OCI-M2 (cell line): ENCODE data around the gene WRNIP1.

ENCODE experiments used
- DNase-seq: peaks from one replicate; lab custom pipeline; 2025; ENCODE audit not compliant: unreplicated experiment; lab: John Stamatoyannopoulos, UW

The WRNIP1 gene

GRCh38 chr6:2803731-2804429 lies 38.7 kb downstream of the WRNIP1 start:
- DNase-seq = no peak

DNA sequence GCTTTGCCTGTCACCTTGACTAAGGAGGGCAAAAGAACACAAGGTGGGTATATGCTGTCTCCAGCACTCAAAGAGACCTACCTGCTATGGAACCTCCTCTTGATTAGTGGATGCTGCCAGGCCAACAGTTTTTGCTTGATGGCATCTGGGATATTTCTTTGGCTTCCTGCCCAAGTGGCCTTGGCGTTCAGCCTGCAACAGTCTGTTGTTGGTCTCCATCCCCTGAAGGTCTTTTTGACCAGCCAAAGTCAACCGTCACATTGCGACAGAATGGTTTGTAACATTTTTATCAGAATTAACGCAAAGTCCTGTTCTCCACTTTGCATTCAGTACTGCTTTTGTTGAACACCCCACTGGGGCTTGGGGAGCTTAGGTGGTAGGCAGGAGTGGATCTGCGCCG lies 39.3 kb downstream of the WRNIP1 start:
- no peak for DNase-seq

- DNase-seq = no peak
Observed at GRCh38 chr6:2805031-2805430, 39.8 kb downstream of the WRNIP1 start.

DNA sequence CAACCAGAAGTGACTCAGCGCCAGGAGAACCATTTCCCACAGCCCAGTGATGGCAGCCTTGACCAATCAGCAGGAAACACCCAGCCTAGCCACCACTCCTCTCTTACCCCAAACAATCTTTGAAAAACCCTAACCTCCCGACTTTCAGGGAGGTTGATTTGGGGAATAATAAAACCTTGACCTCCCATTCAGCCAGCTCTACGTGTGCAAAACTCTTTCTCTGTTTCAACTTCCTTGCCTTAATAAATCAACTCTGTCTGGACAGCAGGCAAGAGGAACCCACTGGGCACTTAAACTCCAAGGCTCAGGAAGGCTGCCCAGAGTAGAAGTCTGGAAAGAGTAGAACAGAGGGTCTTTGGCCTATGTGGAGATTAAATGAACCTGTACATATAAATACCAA lies 41.5 kb downstream of the WRNIP1 start:
- no peak for DNase-seq

GRCh38 chr6:2807342-2808090 lies 42.3 kb downstream of the WRNIP1 start:
- no peak for DNase-seq

GRCh38 chr6:2809015-2809414 lies 43.8 kb downstream of the WRNIP1 start:
- no peak for DNase-seq

DNA sequence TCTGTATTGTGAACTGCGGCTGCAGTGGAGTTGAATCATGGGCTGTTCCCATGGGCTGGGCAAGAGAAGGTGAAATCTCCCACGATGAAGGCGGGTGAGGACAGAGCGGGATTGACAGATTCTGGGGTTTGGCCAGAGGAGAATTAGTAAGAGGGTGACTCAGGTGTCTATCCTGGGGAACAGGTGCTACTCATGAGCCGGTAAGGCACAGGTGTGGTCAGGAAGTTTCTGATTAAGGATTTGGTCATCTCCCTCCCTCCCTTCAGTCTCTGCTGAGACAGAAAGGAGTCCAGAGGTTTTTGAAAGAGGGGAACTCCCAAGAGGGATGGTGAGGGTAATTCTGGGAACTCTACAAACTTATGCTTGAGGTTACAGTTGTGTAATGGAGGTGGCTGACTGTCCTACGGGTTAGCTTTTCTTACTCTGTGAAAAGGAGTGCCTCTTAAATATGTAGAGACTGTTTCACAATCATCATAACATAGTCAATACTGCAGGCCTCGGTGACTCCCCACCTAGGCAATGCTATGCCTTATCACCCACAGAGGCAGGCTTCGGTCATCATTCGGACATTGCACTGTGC lies 45.0 kb downstream of the WRNIP1 start:
- no peak for DNase-seq

DNA sequence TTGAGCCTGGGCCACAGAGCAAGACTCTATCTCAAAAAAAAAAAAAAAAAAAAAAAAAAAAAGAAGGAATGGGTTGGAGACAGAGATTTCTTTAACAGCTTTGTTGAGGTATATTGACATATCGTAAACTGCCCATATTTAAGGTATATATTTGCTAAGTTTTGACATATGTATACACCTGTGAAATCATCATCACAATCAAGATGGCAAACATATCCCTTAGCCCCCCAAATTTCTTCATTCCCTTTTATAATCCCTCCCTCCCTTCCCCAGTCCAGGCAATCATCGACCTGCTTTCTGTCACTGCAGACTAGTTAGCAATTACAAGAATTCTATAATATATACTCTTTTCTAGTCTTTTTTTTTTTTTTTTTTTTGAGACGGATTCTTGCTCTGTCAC lies 47.5 kb downstream of the WRNIP1 start:
- no peak for DNase-seq

GRCh38 chr6:2816158-2816557 lies 51.0 kb downstream of the WRNIP1 start:
- no peak for DNase-seq

- no peak for DNase-seq
Observed at GRCh38 chr6:2817903-2818443, 52.8 kb downstream of the WRNIP1 start.

DNA sequence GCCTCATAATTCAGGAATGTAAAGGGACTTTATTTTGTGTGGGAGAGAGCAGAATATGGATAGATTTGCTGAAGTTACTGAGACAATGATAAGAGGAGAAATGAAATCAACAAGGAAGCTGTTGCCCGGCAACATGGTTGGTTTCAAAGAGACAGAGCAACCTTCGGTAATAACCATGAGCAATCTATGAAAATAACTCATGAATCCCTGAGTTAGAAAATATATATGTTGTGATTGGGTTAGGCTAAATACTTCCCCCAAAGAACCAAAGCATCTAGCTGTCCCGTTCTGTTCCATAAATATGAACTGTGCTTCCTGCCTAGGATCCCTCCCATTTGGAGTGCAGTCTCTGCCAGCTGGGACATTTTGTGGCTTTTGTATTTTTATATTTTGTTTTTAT lies 53.4 kb downstream of the WRNIP1 start:
- no peak for DNase-seq

GRCh38 chr6:2819115-2819514 lies 53.9 kb downstream of the WRNIP1 start:
- no peak for DNase-seq

DNA sequence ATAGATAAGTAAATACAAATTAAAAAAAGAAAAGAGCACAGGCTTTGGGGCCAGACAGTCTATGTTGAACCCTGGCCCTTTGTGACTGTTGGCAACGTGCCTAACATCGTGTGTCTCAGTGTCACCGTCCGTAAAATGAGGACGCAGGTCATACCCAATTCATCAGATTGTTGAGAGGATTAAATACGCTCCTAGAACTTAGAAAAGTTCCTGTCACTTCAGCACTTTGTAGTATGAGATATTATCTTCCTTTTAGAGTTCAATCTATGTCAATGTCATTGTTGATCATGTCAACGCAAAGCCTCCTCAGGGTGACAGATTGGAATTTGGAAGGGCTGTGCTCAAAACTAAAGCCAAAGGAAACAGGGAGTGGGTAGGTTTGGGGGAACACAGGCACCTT lies 54.8 kb downstream of the WRNIP1 start:
- no peak for DNase-seq

- DNase-seq = no peak
Observed at GRCh38 chr6:2820415-2820814, 55.2 kb downstream of the WRNIP1 start.

DNA sequence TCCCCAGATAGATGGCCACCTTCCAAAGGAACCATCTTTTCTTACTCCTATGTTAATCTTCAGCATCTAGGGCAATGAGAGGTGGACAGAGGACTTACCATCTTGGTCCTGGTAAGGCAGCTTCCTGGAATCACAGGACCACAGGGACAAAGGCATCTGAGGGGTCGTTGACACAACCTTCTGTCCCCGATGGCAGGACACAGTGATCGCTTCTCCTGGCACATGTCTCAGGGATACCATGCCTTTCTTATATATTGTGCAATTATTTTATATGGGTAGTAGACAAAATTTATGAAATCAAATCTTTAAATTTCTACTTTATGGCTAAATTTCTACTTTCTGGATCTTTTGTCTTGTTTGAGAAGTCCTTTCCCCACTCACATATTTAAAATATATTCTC lies 56.4 kb downstream of the WRNIP1 start:
- no peak for DNase-seq

- no peak for DNase-seq
Observed at GRCh38 chr6:2823104-2823850, 58.1 kb downstream of the WRNIP1 start.

GRCh38 chr6:2826131-2826530 lies 60.9 kb downstream of the WRNIP1 start:
- DNase-seq = no peak

GRCh38 chr6:2827142-2827541 lies 61.9 kb downstream of the WRNIP1 start:
- DNase-seq = no peak

DNA sequence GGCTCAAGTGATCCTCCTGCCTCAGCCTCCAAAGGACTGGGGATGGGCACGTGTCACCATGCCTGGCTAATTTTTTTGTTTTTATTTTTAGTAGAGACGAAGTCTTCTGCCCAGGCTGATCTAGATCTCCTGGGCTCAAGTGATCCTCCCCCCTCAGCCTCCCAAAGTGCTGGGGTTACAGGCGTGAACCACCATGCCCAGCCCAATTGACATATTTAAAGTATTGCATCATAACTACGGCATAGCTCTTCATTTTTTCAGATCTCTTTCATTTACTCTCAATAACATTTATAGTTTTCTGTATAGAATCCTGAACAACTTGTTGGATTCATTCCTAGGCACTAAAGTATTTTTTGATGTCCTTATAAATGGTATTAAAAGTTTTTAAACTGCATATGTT lies 63.4 kb downstream of the WRNIP1 start:
- no peak for DNase-seq

DNA sequence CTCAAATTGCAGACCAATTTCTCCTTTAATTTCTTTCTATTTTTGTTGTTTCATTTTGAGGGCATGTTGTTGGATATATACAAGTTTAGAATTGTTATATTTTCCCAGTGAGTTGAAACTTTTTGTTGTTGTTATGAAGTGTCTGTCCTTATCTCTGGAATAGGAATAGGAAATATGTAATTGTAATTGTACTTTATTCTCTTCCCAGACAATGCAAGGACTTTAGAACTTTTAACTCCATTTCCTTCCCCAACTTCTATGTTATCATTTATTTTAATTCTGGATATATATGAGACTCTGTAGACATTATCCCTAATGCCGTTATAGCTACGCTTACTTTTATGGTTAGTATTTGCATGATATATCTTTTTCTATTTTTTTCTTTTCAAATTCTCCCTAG lies 64.1 kb downstream of the WRNIP1 start:
- DNase-seq = no peak

DNA sequence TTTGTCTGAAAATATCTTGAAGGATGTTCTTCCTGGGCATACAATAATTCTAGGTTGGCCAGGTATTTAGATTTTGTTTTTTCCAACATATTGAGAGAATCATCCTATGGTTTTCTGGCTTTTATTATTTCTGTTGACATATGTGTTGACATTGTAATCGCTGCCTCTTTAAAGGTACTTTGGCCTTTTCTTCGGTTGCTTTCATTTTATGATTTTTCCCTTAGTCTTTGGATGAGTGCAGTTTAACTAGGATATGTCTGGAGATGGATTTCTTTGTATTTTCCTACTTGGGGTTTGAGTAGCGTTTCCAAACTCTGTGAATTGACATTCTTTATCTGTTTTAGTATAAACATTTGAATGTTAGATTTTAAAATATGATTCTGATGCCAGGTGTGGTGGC lies 65.0 kb downstream of the WRNIP1 start:
- DNase-seq = no peak
